ENCODE measurements around the gene STMN1.

Gene STMN1

GRCh38 chr1:25909040-25909439 lies 2.8 kb upstream of the STMN1 start:
- H3K23ac ChIP-seq (ENCODE audit: low read length in 2 of 2): no peak overlapping the region
- no peak overlapping the region for H3K9ac ChIP-seq (ENCODE audit: low read length)
- H3K4me3 ChIP-seq (ENCODE audit: insufficient read depth in 1 of 2, low read depth in 1 of 2, low read length in 2 of 2): no peak overlapping the region
- H3K9me3 ChIP-seq (ENCODE audit: control insufficient read depth, low read length): no peaks in the 10 kb centered on the region
- H3K4me2 ChIP-seq (ENCODE audit: low read length, poor library complexity, severe bottlenecking): no peak overlapping the region
- no peaks in the 10 kb centered on the region for H3K36me3 ChIP-seq (ENCODE audit: control insufficient read depth in 1 of 2, insufficient read depth in 2 of 2, low read depth in 1 of 2, low read length in 2 of 2)
- no peak overlapping the region for H3K4ac ChIP-seq (ENCODE audit: low read depth in 1 of 2, low read length in 2 of 2)
- no peak overlapping the region for H2BK5ac ChIP-seq (ENCODE audit: low read depth, low read length, poor library complexity, severe bottlenecking)
- 90% methylated on average over 10 of the region's 10 CpGs for WGBS
- no peak overlapping the region for H3K18ac ChIP-seq (ENCODE audit: low read depth in 1 of 2, low read length in 2 of 2)
- DNase-seq: no peak
- no peak overlapping the region for H4K8ac ChIP-seq (ENCODE audit: low read length)
- H2AK5ac ChIP-seq (ENCODE audit: low read length, severe bottlenecking): no peak overlapping the region
- H3K14ac ChIP-seq (ENCODE audit: low read length in 2 of 2): no peak overlapping the region
- H2AFZ ChIP-seq (ENCODE audit: low read depth, low read length): no peak overlapping the region
- no peaks in the 10 kb centered on the region for H3K79me1 ChIP-seq (replicated peaks; ENCODE audit: low read length, poor library complexity, severe bottlenecking)
- no peak overlapping the region for H3K27ac ChIP-seq (ENCODE audit: low read length, poor library complexity, severe bottlenecking)
- no peaks in the 10 kb centered on the region for H3K27me3 ChIP-seq (ENCODE audit: control insufficient read depth in 1 of 2, insufficient read depth in 1 of 2, low read length in 2 of 2)
- H2BK12ac ChIP-seq (ENCODE audit: low read length in 2 of 2): no peak overlapping the region
- H3K4me1 ChIP-seq (ENCODE audit: control insufficient read depth, insufficient read depth, low read depth, low read length): peaks cover 11% of the 10 kb centered on the region
- H4K91ac ChIP-seq (ENCODE audit: low read length): no peak overlapping the region
- H2BK15ac ChIP-seq (ENCODE audit: low read depth, poor library complexity, severe bottlenecking): no peak overlapping the region
- H2BK120ac ChIP-seq (ENCODE audit: low read depth, low read length): no peak overlapping the region

- Histone ChIP-seq H3K4me1 (ENCODE audit: control insufficient read depth, insufficient read depth, low read depth, low read length) (peaks cover 11% of the 10 kb centered on the region), H2BK15ac (ENCODE audit: low read depth, poor library complexity, severe bottlenecking) (no peak overlapping the region), H2AFZ (ENCODE audit: low read depth, low read length) (no peak overlapping the region), H3K27me3 (ENCODE audit: control insufficient read depth in 1 of 2, insufficient read depth in 1 of 2, low read length in 2 of 2) (no peaks in the 10 kb centered on the region), H3K36me3 (ENCODE audit: control insufficient read depth in 1 of 2, insufficient read depth in 2 of 2, low read depth in 1 of 2, low read length in 2 of 2) (no peaks in the 10 kb centered on the region), H3K9me3 (ENCODE audit: control insufficient read depth, low read length) (no peaks in the 10 kb centered on the region), H3K4me3 (ENCODE audit: insufficient read depth in 1 of 2, low read depth in 1 of 2, low read length in 2 of 2) (no peak overlapping the region), H3K18ac (ENCODE audit: low read depth in 1 of 2, low read length in 2 of 2) (no peak overlapping the region), H3K27ac (ENCODE audit: low read length, poor library complexity, severe bottlenecking) (no peak overlapping the region), H2BK120ac (ENCODE audit: low read depth, low read length) (no peak overlapping the region), H3K23ac (ENCODE audit: low read length in 2 of 2) (no peak overlapping the region), H3K79me1 (replicated peaks; ENCODE audit: low read length, poor library complexity, severe bottlenecking) (no peaks in the 10 kb centered on the region), H3K4me2 (ENCODE audit: low read length, poor library complexity, severe bottlenecking) (no peak overlapping the region), H3K9ac (ENCODE audit: low read length) (no peak overlapping the region), H4K91ac (ENCODE audit: low read length) (no peak overlapping the region), H3K14ac (ENCODE audit: low read length in 2 of 2) (no peak overlapping the region), H3K4ac (ENCODE audit: low read depth in 1 of 2, low read length in 2 of 2) (no peak overlapping the region), H2BK5ac (ENCODE audit: low read depth, low read length, poor library complexity, severe bottlenecking) (no peak overlapping the region), H2BK12ac (ENCODE audit: low read length in 2 of 2) (no peak overlapping the region), H2AK5ac (ENCODE audit: low read length, severe bottlenecking) (no peak overlapping the region), H4K8ac (ENCODE audit: low read length) (no peak overlapping the region)
- no peak for DNase-seq
- WGBS: 88% methylated on average over 1 of the region's 1 CpG
Observed at GRCh38 chr1:25908161-25908560, 1.9 kb upstream of the STMN1 start.

- Histone ChIP-seq H2BK5ac (ENCODE audit: low read depth, low read length, poor library complexity, severe bottlenecking) (no peak overlapping the region), H3K36me3 (ENCODE audit: control insufficient read depth in 1 of 2, insufficient read depth in 2 of 2, low read depth in 1 of 2, low read length in 2 of 2) (peaks cover 0 to 2% of the 10 kb centered on the region in 2 experiments), H3K4ac (ENCODE audit: low read depth in 1 of 2, low read length in 2 of 2) (no peak overlapping the region), H3K4me1 (ENCODE audit: control insufficient read depth, insufficient read depth, low read depth, low read length) (peaks cover 11% of the 10 kb centered on the region), H3K27me3 (ENCODE audit: control insufficient read depth in 1 of 2, insufficient read depth in 1 of 2, low read length in 2 of 2) (no peaks in the 10 kb centered on the region), H3K27ac (ENCODE audit: low read length, poor library complexity, severe bottlenecking) (no peak overlapping the region), H2BK15ac (ENCODE audit: low read depth, poor library complexity, severe bottlenecking) (no peak overlapping the region), H3K18ac (ENCODE audit: low read depth in 1 of 2, low read length in 2 of 2) (no peak overlapping the region), H3K9ac (ENCODE audit: low read length) (no peak overlapping the region), H3K79me1 (replicated peaks; ENCODE audit: low read length, poor library complexity, severe bottlenecking) (no peaks in the 10 kb centered on the region), H2BK12ac (ENCODE audit: low read length in 2 of 2) (no peak overlapping the region), H4K91ac (ENCODE audit: low read length) (no peak overlapping the region), H3K4me2 (ENCODE audit: low read length, poor library complexity, severe bottlenecking) (no peak overlapping the region), H4K8ac (ENCODE audit: low read length) (no peak overlapping the region), H3K14ac (ENCODE audit: low read length in 2 of 2) (no peak overlapping the region), H2AK5ac (ENCODE audit: low read length, severe bottlenecking) (no peak overlapping the region), H3K9me3 (ENCODE audit: control insufficient read depth, low read length) (no peaks in the 10 kb centered on the region), H2BK120ac (ENCODE audit: low read depth, low read length) (no peak overlapping the region), H3K4me3 (ENCODE audit: insufficient read depth in 1 of 2, low read depth in 1 of 2, low read length in 2 of 2) (no peak overlapping the region), H2AFZ (ENCODE audit: low read depth, low read length) (no peak overlapping the region), H3K23ac (ENCODE audit: low read length in 2 of 2) (no peak overlapping the region)
- DNase-seq: no peak
- 92% methylated on average over 6 of the region's 6 CpGs for WGBS
Observed at GRCh38 chr1:25907601-25908000, 1.4 kb upstream of the STMN1 start.

- H4K8ac ChIP-seq (ENCODE audit: low read length): peak overlapping the region; percentile 92
- peak overlapping the region; percentile 7 for H2AK5ac ChIP-seq (ENCODE audit: low read length, severe bottlenecking)
- H2BK120ac ChIP-seq (ENCODE audit: low read depth, low read length): no peak overlapping the region
- peak overlapping the region; percentile 91 for H2AFZ ChIP-seq (ENCODE audit: low read depth, low read length)
- no peak for DNase-seq
- H3K79me1 ChIP-seq (replicated peaks; ENCODE audit: low read length, poor library complexity, severe bottlenecking): no peaks in the 10 kb centered on the region
- H2BK15ac ChIP-seq (ENCODE audit: low read depth, poor library complexity, severe bottlenecking): no peak overlapping the region
- H3K9ac ChIP-seq (ENCODE audit: low read length): peak overlapping the region; percentile 32
- H3K4ac ChIP-seq (ENCODE audit: low read depth in 1 of 2, low read length in 2 of 2): peak overlapping the region; percentile 67 to 73
- WGBS: 54% methylated on average over 34 of the region's 34 CpGs
- H3K9me3 ChIP-seq (ENCODE audit: control insufficient read depth, low read length): no peaks in the 10 kb centered on the region
- peak overlapping the region; percentile 53 to 87 for H3K18ac ChIP-seq (ENCODE audit: low read depth in 1 of 2, low read length in 2 of 2)
- peak overlapping the region; percentile 9 to 90 for H2BK12ac ChIP-seq (ENCODE audit: low read length in 2 of 2)
- no peak overlapping the region for H3K27ac ChIP-seq (ENCODE audit: low read length, poor library complexity, severe bottlenecking)
- H3K4me2 ChIP-seq (ENCODE audit: low read length, poor library complexity, severe bottlenecking): peak overlapping the region; percentile 50
- H4K91ac ChIP-seq (ENCODE audit: low read length): peak overlapping the region; percentile 60
- H3K4me3 ChIP-seq (ENCODE audit: insufficient read depth in 1 of 2, low read depth in 1 of 2, low read length in 2 of 2): peak overlapping the region; percentile 85 to 86
- H3K27me3 ChIP-seq (ENCODE audit: control insufficient read depth in 1 of 2, insufficient read depth in 1 of 2, low read length in 2 of 2): no peaks in the 10 kb centered on the region
- peaks cover 0 to 7% of the 10 kb centered on the region in 2 experiments for H3K36me3 ChIP-seq (ENCODE audit: control insufficient read depth in 1 of 2, insufficient read depth in 2 of 2, low read depth in 1 of 2, low read length in 2 of 2)
- peak overlapping the region in 1 of 2 experiments; percentile 98 for H3K14ac ChIP-seq (ENCODE audit: low read length in 2 of 2)
- peaks cover 11% of the 10 kb centered on the region for H3K4me1 ChIP-seq (ENCODE audit: control insufficient read depth, insufficient read depth, low read depth, low read length)
- H3K23ac ChIP-seq (ENCODE audit: low read length in 2 of 2): peak overlapping the region in 1 of 2 experiments; percentile 60
- no peak overlapping the region for H2BK5ac ChIP-seq (ENCODE audit: low read depth, low read length, poor library complexity, severe bottlenecking)
Observed at GRCh38 chr1:25906644-25907300, 553 bp upstream of the STMN1 start.

All from mesenchymal stem cell (in vitro differentiated cells and primary cell).